ENCODE results near the gene BHLHE40.

Gene BHLHE40

GRCh38 chr3:4979428-4980228 is at the start of gene BHLHE40:
BHLHE40 (plus strand) TSS chr3:4979437; CDS start chr3:4979719, 282 bp downstream.
- no peak for DNase-seq (ENCODE audit: low read depth in 2 of 2)

GRCh38 chr3:4930501-4930900 is 48.7 kb upstream of the BHLHE40 start:
- no peak for DNase-seq (ENCODE audit: low read depth in 2 of 2)

GRCh38 chr3:4934050-4934449 is 45.2 kb upstream of the BHLHE40 start:
- no peak for DNase-seq (ENCODE audit: low read depth in 2 of 2)

GRCh38 chr3:4935347-4935746 is 43.9 kb upstream of the BHLHE40 start:
- no peak for DNase-seq (ENCODE audit: low read depth in 2 of 2)

DNA sequence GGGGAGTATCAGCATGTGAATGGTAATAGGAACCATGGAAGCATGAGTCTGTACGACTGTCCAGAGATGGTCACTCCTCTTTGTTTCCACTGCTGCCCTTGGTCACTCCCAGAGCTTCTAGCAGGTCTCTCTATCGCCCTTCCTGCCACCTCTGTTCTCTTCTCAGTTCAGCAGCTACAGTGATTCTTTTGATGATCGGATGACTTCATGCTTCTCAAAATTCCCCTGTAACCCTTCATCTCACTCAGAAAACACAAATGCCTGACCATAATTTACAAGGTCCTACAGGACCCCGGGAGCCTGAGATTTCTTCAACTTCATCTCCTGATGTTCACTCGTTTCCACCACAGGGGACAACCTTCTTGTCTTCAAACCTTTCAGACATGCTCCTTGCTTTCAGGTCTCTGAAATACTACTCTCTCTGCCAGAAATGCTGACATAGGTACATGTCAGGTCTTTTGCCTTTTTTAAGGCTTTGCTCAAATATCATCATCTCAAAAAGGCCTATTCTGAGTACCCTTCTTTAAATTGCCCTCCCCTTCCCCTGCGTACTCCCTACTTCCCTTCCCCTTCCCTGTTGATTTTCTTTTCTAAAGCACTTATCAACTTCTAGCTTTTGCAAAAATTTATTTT is 42.1 kb upstream of the BHLHE40 start:
- no peak for DNase-seq (ENCODE audit: low read depth in 2 of 2)

DNA sequence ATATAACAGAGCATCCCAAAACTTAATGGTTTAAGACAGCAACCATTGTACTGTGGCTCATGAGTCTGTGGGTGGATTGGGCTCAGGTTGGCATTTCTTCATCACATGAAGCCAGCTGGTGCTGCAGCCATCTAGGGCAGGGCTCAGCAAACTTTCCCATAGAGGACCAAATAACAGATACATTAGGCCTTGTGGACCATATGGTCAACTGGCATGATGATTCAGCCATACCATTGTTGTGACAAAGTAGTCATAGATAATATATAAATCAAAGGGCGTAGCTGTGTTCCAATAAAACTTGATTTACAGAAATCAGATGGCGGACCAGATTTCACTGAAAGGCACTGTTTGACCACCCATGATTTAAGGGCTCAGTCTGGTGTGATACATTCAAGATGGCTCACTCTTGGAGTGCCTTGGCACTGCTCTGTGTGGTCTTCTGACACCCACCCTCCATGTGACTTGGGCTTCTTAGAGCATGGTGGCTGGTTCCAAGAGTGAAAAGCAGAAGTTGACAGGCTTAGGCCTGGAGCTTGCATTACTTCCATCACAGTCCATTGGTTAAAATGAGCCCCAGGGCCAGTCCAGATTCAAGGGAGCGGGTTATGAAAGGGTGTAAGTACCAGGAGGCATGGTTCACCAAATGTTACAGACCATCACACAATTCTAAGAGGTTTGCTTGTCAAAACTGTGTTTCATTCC is 40.8 kb upstream of the BHLHE40 start:
- no peak for DNase-seq (ENCODE audit: low read depth in 2 of 2)

GRCh38 chr3:4939276-4939675 is 40.0 kb upstream of the BHLHE40 start:
- no peak for DNase-seq (ENCODE audit: low read depth in 2 of 2)

- DNase-seq (ENCODE audit: low read depth in 2 of 2) = no peak
These were observed 38.3 kb upstream of the BHLHE40 start for GRCh38 chr3:4940985-4941384.

DNA sequence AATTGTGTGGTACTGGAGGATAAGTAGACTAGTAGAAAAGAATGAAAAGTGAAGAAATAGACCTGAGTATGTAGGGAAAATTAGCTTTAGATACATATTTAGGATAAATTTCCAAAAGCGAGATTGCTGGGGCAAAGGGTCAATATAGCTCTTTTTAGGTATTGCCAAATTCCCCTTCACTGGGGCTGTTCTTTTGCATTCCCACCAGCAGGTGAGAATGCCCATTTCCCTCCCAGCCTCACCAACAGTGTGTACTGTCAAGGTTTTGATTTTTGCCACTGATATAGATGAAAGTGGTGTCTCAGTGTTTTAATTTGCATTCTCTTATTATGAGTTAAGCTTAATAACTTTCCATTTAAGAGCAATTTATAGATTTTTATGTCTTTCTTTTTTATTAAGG is 35.7 kb upstream of the BHLHE40 start:
- DNase-seq (ENCODE audit: low read depth in 2 of 2) = no peak

- DNase-seq (ENCODE audit: low read depth in 2 of 2) = no peak
These were observed 33.9 kb upstream of the BHLHE40 start for GRCh38 chr3:4945324-4945723.

DNA sequence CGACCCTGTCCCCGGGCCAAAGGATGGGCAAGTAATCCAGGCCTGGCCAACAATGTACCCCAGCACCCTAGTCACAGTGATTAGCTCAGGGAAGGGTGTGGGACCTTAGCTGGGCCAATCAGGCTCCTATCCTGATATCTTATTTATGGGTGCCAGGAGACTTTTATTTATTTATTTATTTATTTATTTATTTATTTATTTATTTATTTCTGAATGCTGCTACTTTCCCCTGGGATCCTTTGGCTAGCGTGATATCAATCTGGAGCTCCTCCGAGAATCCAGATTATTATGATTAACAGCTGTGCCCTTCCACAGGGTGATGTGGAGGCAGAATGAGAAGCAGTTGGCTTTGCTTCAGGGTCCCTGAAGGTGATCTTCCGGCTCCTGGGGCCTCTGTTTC is 32.2 kb upstream of the BHLHE40 start:
- no peak for DNase-seq (ENCODE audit: low read depth in 2 of 2)

DNA sequence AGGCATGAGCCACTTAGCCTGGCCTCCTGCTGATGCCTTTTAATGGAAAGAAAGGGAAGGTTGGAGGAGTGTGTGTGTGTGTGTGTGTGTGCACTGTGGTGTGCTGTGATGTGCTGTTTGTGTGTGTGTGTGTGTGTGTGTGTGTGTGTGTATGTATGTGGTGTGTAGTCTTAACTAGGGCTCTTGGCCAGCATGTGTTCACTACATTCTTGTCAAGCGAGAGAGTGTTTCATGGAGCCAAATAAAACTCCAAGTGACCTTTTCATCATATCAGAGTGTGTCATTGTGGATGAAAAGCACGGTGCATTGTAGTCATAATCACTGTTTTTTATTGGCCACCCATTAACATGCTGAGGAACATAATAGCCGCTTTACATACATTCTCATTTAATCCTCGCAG is 30.8 kb upstream of the BHLHE40 start:
- DNase-seq (ENCODE audit: low read depth in 2 of 2) = no peak

GRCh38 chr3:4949004-4949403 is 30.2 kb upstream of the BHLHE40 start:
- no peak for DNase-seq (ENCODE audit: low read depth in 2 of 2)

DNA sequence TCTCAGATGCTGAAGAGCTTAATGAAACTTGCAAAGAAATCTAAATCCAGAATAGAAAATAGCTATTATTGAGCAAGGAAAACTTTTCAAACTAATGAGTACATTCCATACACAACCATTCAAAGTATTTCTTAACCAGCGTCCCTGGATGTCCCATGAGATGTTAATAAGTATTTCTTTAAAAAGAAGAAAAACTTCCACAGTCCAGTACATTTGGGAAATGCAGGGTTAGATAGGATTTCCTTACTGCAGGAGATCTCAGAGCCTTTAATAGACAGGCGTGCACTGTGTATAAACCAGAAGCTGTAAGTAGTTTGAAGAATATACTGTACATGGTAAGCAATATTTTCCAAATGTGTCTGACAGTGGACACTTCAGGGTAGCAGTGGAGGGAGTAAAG is 29.6 kb upstream of the BHLHE40 start:
- no peak for DNase-seq (ENCODE audit: low read depth in 2 of 2)

GRCh38 chr3:4950351-4950784 is 28.9 kb upstream of the BHLHE40 start:
- no peak for DNase-seq (ENCODE audit: low read depth in 2 of 2)

DNA sequence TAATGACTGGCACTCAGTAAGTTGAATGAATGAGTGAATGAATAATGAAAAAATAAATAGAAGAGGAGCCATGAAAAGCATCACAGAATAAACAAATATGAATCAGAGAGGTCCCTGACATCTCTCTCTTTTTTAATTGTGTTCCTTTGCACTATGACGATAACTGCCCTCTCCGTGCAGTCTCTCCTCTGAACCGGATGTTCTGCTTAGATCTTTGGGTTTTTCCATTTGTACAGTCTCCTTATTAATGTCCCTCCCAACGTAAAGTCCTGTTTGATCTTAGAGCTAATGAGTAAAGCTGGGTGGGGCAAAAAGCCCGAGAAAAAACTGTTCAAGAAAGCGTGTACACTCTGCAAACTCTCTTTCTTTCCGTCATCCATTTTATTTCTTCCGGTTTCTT is 28.3 kb upstream of the BHLHE40 start:
- no peak for DNase-seq (ENCODE audit: low read depth in 2 of 2)

- no peak for DNase-seq (ENCODE audit: low read depth in 2 of 2)
These were observed 26.1 kb upstream of the BHLHE40 start for GRCh38 chr3:4953119-4953518.

GRCh38 chr3:4954256-4955000 is 24.8 kb upstream of the BHLHE40 start:
- no peak for DNase-seq (ENCODE audit: low read depth in 2 of 2)

DNA sequence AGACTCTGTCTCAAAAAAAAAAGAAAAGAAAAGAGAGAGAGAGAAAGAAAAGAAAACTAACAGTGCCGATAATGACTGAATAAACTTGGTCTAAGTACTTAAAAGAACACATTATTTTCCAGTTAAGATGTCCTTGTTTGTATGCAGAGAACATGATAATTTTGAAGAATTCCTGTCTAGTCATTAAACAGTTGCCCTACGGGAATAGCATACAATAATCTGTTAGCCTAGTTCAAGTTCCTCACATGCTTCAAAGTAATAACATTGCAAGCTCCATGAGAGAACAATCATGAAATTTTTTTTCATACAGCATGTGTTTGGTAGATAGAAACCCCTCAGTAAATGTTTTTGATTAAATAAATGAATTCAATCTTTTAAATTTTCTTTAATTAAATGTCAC is 23.1 kb upstream of the BHLHE40 start:
- DNase-seq (ENCODE audit: low read depth in 2 of 2) = no peak

GRCh38 chr3:4956738-4957137 is 22.5 kb upstream of the BHLHE40 start:
- no peak for DNase-seq (ENCODE audit: low read depth in 2 of 2)

DNA sequence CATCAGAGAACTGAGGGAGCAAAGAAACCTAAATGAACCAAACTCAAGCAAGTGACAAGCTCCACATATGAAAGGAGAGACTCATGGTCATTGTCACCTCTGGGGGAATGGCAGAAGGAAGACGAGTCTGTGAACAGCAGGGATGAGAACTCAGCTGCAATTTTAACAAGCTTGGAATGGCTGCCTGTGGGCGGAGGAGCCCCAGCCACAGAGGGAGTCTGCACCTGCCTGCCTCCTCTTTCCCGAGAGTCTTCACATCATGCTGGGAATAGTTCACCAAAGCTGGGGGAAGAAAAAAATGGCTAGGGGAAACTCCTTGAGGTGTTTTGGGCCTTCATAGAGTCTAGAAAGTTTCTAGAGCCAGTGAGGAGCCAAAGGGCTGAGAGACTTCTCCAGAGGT is 21.3 kb upstream of the BHLHE40 start:
- no peak for DNase-seq (ENCODE audit: low read depth in 2 of 2)

GRCh38 chr3:4959180-4959579 is 20.1 kb upstream of the BHLHE40 start:
- DNase-seq (ENCODE audit: low read depth in 2 of 2) = no peak

All from activated CD8-positive, alpha-beta memory T cell treated with anti-CD3 and anti-CD28 coated beads for 4 hours (primary cell).